Effector memory CD4-positive, alpha-beta T cell (primary cell): ENCODE results near the gene ARL15.

Experiments
- DNase-seq, 3 donors: peaks; one replicate each; pipeline ENCODE4 v3.0.0-alpha.2; 2020
- H3K27ac ChIP-seq: 2 replicates; pipeline ENCODE4 v1.7.0; 2013; ENCODE audit warnings: mild to moderate bottlenecking, low read length, moderate library complexity; ENCODE audit not compliant: insufficient read depth, poor library complexity, severe bottlenecking
- H3K27me3 ChIP-seq: replicated peaks from 2 replicates; pipeline ENCODE4 v1.7.0; 2013; ENCODE audit warnings: mild to moderate bottlenecking, low read length; ENCODE audit not compliant: insufficient read depth, control insufficient read depth, poor library complexity, severe bottlenecking
- H3K36me3 ChIP-seq: 2 replicates; pipeline ENCODE4 v1.7.0; 2013; ENCODE audit warnings: mild to moderate bottlenecking, low read length, moderate library complexity; ENCODE audit not compliant: control insufficient read depth, insufficient read depth
- H3K4me1 ChIP-seq: 2 replicates; pipeline ENCODE4 v1.7.0; 2013; ENCODE audit warnings: low read length, mild to moderate bottlenecking; ENCODE audit not compliant: control insufficient read depth, insufficient read depth, poor library complexity, severe bottlenecking
- H3K4me3 ChIP-seq: 2 replicates; pipeline ENCODE4 v1.7.0; 2013; ENCODE audit warnings: low read length, low read depth, mild to moderate bottlenecking; ENCODE audit not compliant: insufficient read depth, poor library complexity, severe bottlenecking
- H3K9me3 ChIP-seq: 2 replicates; pipeline ENCODE4 v1.7.0; 2013; ENCODE audit warnings: mild to moderate bottlenecking, low read length, moderate library complexity; ENCODE audit not compliant: control insufficient read depth

Gene ARL15

DNA sequence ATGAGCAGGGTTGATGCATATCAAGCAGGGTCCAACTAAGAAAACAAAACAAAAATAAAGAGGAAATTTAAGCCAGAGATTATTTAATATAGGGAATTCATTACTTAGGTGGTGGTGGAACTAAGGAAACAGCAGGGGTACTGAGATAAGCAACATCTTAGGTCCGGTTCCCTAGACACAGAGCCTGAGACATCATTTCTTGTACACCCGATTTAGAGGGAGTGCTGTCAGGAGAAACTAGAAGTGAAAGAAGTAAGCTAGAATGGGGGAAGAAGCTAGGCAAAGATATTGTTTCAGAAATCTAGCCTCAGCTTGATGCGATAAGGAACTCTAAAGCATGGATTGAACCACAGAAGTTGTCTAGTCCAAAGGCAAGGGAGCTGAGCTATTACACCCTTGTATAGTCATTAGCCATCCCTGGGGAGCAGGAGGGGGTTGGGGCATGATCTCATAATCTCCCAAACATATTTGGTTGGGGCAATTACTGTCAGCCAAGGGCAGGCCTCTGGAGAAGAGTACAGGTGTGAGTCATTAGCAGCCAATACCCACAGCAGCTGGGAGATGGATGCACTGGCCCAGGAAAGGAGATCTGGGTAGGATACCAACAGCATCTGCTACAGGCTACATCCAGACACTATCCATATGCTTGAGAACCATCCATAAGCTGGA lies 194.5 kb downstream of the ARL15 start:
- Histone ChIP-seq H3K27me3 (no peaks in the 10 kb centered on the region), H3K36me3 (no peaks in the 10 kb centered on the region), H3K9me3 (no peaks in the 10 kb centered on the region), H3K4me3 (no peak overlapping the region), H3K27ac (no peak overlapping the region), H3K4me1 (no peaks in the 10 kb centered on the region)
- no peak for DNase-seq

DNA sequence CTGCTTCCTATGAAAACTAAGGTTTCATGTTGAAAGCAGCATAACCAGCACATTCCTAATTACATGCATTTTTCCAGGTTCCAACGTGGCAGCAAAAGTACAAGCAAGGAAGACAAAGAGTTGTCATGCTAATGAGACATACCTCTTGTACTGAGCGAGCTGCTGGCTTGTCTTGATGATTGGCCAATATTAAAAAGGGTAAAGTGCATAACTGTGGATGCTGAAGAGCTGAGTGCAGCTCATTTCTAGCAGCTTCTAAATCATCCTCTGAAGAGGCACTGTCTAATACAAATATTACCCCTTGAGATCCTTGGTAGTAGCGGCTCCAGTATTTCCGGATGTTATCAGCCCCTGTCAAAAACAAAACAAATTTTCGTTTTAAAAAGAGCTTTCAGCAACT lies 197.3 kb downstream of the ARL15 start:
- no peaks in the 10 kb centered on the region for H3K4me1 ChIP-seq
- H3K27me3 ChIP-seq = no peaks in the 10 kb centered on the region
- no peaks in the 10 kb centered on the region for H3K36me3 ChIP-seq
- H3K9me3 ChIP-seq = no peaks in the 10 kb centered on the region
- no peak overlapping the region for H3K4me3 ChIP-seq
- no peak for DNase-seq
- no peak overlapping the region for H3K27ac ChIP-seq

DNA sequence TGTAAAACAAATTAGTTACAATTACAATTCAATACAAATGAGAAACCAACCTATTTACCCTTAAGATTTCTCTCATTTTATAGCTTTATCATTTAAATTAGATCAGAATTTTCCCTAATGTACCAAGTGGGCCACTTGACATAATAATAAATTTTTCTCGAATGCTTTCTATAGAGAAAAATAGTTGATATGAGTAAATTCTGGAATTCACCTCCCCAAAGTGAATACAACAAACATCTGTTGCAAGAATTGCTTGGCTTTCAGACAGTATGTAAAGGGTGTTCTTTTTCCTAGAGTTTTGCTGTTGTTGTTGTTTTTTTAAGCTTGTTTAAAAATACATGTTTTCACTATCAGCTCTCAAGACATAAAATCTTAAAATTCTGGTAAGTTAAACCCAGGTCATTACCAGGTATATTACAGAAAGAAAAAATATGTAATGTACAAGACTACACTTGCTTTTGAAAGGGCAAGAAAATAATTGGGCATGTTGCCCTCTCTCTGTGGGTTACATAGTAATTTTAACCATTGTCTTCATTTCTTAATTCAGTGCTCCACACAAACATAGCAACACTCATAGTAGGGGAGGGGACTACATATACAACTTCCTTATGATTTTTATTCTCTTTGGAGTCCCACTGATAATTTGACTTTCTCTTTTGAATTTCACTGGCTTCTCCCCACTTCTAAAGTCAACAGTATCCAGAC lies 200.6 kb downstream of the ARL15 start:
- Histone ChIP-seq H3K27me3 (no peaks in the 10 kb centered on the region), H3K9me3 (no peaks in the 10 kb centered on the region), H3K36me3 (no peaks in the 10 kb centered on the region), H3K27ac (no peak overlapping the region), H3K4me1 (no peaks in the 10 kb centered on the region), H3K4me3 (no peak overlapping the region)
- no peak for DNase-seq

GRCh38 chr5:54108136-54108535 lies 202.2 kb downstream of the ARL15 start:
- Histone ChIP-seq H3K36me3 (no peaks in the 10 kb centered on the region), H3K27me3 (no peaks in the 10 kb centered on the region), H3K9me3 (no peaks in the 10 kb centered on the region), H3K4me3 (no peak overlapping the region), H3K27ac (no peak overlapping the region), H3K4me1 (no peaks in the 10 kb centered on the region)
- DNase-seq = no peak

DNA sequence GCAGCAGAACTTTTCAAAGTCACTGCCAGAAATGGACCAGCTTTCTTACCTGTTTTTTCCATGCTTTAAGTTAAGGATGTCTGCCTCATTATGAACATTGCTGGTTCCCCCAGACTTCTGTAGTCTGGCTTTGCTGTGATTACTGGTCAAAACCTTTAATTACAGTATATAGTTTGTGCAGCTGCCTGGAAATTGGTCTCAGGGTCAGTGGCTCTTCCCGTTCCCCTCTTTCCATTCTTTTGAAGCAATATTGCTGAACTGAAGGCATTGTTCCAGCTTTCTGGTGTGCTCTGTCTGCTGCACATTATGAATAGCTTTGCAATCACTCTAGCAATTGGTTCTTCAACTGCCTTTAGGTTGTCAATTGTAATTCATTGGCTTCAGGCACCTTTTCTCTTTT lies 206.5 kb downstream of the ARL15 start:
- Histone ChIP-seq H3K27me3 (no peaks in the 10 kb centered on the region), H3K4me3 (no peak overlapping the region), H3K4me1 (no peaks in the 10 kb centered on the region), H3K9me3 (no peaks in the 10 kb centered on the region), H3K27ac (no peak overlapping the region), H3K36me3 (no peaks in the 10 kb centered on the region)
- DNase-seq = no peak

DNA sequence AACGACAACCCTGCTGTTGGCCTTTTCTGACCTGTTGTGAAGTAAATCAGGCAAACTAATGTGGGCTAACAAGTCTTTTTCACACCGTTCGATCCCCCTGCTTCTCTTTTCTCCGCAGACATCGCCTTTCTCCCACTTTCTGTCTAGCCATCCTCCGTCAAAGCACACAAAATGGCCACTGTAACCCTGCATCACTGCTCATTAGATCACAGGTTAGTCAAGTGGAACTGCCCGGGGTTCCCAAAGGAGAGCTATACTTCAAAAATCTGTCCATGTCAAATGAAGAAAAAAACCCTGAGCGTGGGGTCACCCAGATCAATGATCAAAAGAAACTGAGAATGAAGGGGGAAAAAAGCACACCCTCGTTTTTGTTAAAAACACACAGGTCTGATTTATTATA lies 212.1 kb downstream of the ARL15 start:
- no peak overlapping the region for H3K4me3 ChIP-seq
- no peaks in the 10 kb centered on the region for H3K36me3 ChIP-seq
- DNase-seq = no peak
- no peaks in the 10 kb centered on the region for H3K9me3 ChIP-seq
- H3K27ac ChIP-seq = no peak overlapping the region
- no peaks in the 10 kb centered on the region for H3K27me3 ChIP-seq
- no peaks in the 10 kb centered on the region for H3K4me1 ChIP-seq

GRCh38 chr5:54095969-54096368 lies 214.4 kb downstream of the ARL15 start:
- no peak for DNase-seq
- Histone ChIP-seq H3K27me3 (no peaks in the 10 kb centered on the region), H3K4me1 (no peaks in the 10 kb centered on the region), H3K9me3 (no peaks in the 10 kb centered on the region), H3K4me3 (no peak overlapping the region), H3K27ac (no peak overlapping the region), H3K36me3 (no peaks in the 10 kb centered on the region)

GRCh38 chr5:54094706-54095105 lies 215.7 kb downstream of the ARL15 start:
- Histone ChIP-seq H3K4me3 (no peak overlapping the region), H3K4me1 (no peaks in the 10 kb centered on the region), H3K9me3 (no peaks in the 10 kb centered on the region), H3K27ac (no peak overlapping the region), H3K36me3 (no peaks in the 10 kb centered on the region), H3K27me3 (no peaks in the 10 kb centered on the region)
- DNase-seq = no peak

GRCh38 chr5:54093861-54094260 lies 216.5 kb downstream of the ARL15 start:
- Histone ChIP-seq H3K27ac (no peak overlapping the region), H3K27me3 (no peaks in the 10 kb centered on the region), H3K4me1 (no peaks in the 10 kb centered on the region), H3K4me3 (no peak overlapping the region), H3K9me3 (no peaks in the 10 kb centered on the region), H3K36me3 (no peaks in the 10 kb centered on the region)
- DNase-seq = no peak

DNA sequence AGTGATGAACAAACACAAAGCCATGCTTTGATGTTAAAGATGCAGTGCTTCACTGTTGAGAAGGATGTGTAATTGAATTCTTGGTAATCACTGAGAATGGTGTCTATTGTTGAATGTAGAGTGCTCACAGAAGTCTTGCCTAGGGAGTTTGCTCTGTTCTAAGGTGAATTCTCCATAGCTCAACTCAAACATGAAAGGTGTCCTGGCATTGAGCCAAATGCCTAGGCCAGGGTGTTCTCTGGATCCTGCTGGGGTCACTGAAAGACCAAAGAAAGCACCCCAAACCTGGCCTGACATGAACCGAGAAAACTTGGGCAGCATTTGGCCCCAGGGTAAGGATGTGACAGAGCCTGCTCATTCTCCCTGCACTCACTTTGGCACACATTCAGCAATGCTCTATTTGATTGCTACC lies 217.3 kb downstream of the ARL15 start:
- H3K27ac ChIP-seq = no peak overlapping the region
- H3K4me1 ChIP-seq = no peaks in the 10 kb centered on the region
- no peaks in the 10 kb centered on the region for H3K9me3 ChIP-seq
- no peak overlapping the region for H3K4me3 ChIP-seq
- H3K27me3 ChIP-seq = no peaks in the 10 kb centered on the region
- no peak for DNase-seq
- no peaks in the 10 kb centered on the region for H3K36me3 ChIP-seq
